GM23338 (cell line): ENCODE data around the gene BCAS1. TPM values are rescaled to one million over a fixed set of nuclear protein-coding genes. Genes with fewer than 3 reads are reported as not detected.

Experiments used
- ATAC-seq: fragments of 200-7000 bp; cut with Tn5 transposase; 3 replicates; pipeline ENCODE4 v1.9.1; 2020
- DNase-seq: peaks from one replicate; pipeline ENCODE4 v3.0.0-alpha.2; 2015; ENCODE audit warnings: low spot score
- H2AFZ ChIP-seq: fragments of 200-600 bp; sonication (generic); 2 replicates; pipeline ENCODE4 v1.8.0; 2016; ENCODE audit warnings: antibody characterized with exemption, mild to moderate bottlenecking, moderate library complexity
- H3F3A ChIP-seq: fragments of 200-600 bp; sonication (generic); replicated peaks from 2 replicates; pipeline ENCODE4 v1.8.0; 2017; ENCODE audit warnings: antibody characterized with exemption, mixed run types, low read depth
- H3K27ac ChIP-seq: fragments of 200-600 bp; sonication (generic); 2 replicates; pipeline ENCODE4 v1.6.1; 2016; ENCODE audit warnings: low read depth
- H3K27me3 ChIP-seq: fragments of 200-600 bp; sonication (generic); 2 replicates; pipeline ENCODE4 v1.8.0; 2016; ENCODE audit warnings: mild to moderate bottlenecking, mixed run types, moderate library complexity; ENCODE audit not compliant: insufficient read depth
- H3K36me3 ChIP-seq: fragments of 200-600 bp; sonication (generic); 2 replicates; pipeline ENCODE4 v1.8.0; 2016; ENCODE audit warnings: mild to moderate bottlenecking; ENCODE audit not compliant: insufficient read depth
- H3K4me1 ChIP-seq: fragments of 200-600 bp; sonication (generic); 2 replicates; pipeline ENCODE4 v1.8.0; 2016; ENCODE audit warnings: mild to moderate bottlenecking, moderate library complexity; ENCODE audit not compliant: insufficient read depth
- H3K4me2 ChIP-seq: fragments of 200-600 bp; sonication (generic); 2 replicates; pipeline ENCODE4 v1.7.1; 2017; ENCODE audit warnings: mixed run types
- H3K4me3 ChIP-seq: fragments of 200-600 bp; sonication (generic); 2 replicates; pipeline ENCODE4 v1.6.1; 2016; ENCODE audit warnings: mixed run types
- H3K79me2 ChIP-seq: fragments of 200-600 bp; sonication (generic); replicated peaks from 2 replicates; pipeline ENCODE4 v1.8.0; 2017; ENCODE audit warnings: mild to moderate bottlenecking; ENCODE audit not compliant: insufficient read depth
- H3K9me2 ChIP-seq: fragments of 200-600 bp; sonication (generic); 2 replicates; pipeline ENCODE4 v1.8.0; 2017; ENCODE audit not compliant: insufficient read depth
- H4K20me1 ChIP-seq: fragments of 200-600 bp; sonication (generic); replicated peaks from 2 replicates; pipeline ENCODE4 v1.8.0; 2017; ENCODE audit warnings: mild to moderate bottlenecking; ENCODE audit not compliant: insufficient read depth
- H3K27ac Mint-ChIP-seq: 2 replicates; pipeline ENCODE4 v1.8.0; 2020; ENCODE audit warnings: inconsistent platforms, mild to moderate bottlenecking, moderate library complexity, mixed read lengths
- H3K27me3 Mint-ChIP-seq: 3 replicates; pipeline ENCODE4 v1.8.0; 2022; ENCODE audit warnings: low read depth, mild to moderate bottlenecking, moderate library complexity, mixed read lengths, inconsistent platforms; ENCODE audit not compliant: insufficient read depth, poor library complexity
- H3K36me3 Mint-ChIP-seq: 3 replicates; pipeline ENCODE4 v1.8.0; 2021; ENCODE audit warnings: low read depth, mild to moderate bottlenecking, inconsistent platforms, moderate library complexity, mixed read lengths
- H3K4me1 Mint-ChIP-seq: 3 replicates; pipeline ENCODE4 v1.8.0; 2020; ENCODE audit warnings: mild to moderate bottlenecking, inconsistent platforms, mixed read lengths
- H3K4me3 Mint-ChIP-seq: 3 replicates; pipeline ENCODE4 v1.8.0; 2021; ENCODE audit warnings: moderate library complexity, mild to moderate bottlenecking, inconsistent platforms, mixed read lengths
- H3K9me3 Mint-ChIP-seq: 3 replicates; pipeline ENCODE4 v1.8.0; 2020; ENCODE audit warnings: moderate library complexity, mild to moderate bottlenecking, inconsistent platforms, mixed read lengths
- CREB1 ChIP-seq: fragments of 250-450 bp; sonication (Bioruptor Pico); IDR thresholded peaks from 2 replicates; pipeline ENCODE4 v1.5.0; 2020; ENCODE audit warnings: low read depth, mild to moderate bottlenecking, moderate library complexity
- EZH2 ChIP-seq: fragments of 200-600 bp; sonication (generic); IDR thresholded peaks from one replicate; pipeline ENCODE4 v1.8.0; 2017; ENCODE audit warnings: antibody characterized with exemption, mild to moderate bottlenecking, low read depth; ENCODE audit not compliant: unreplicated experiment
- EZH2phosphoT487 ChIP-seq: fragments of 200-600 bp; sonication (generic); IDR thresholded peaks from one replicate; pipeline ENCODE4 v1.8.1; 2018; ENCODE audit warnings: antibody characterized with exemption; ENCODE audit not compliant: unreplicated experiment
- JUNB ChIP-seq: IDR thresholded peaks from one replicate; pipeline ENCODE4 v1.6.1; 2016; ENCODE audit warnings: antibody characterized with exemption; ENCODE audit not compliant: unreplicated experiment
- NANOG ChIP-seq: IDR thresholded peaks from 2 replicates; pipeline ENCODE4 v1.6.1; 2016; ENCODE audit warnings: antibody characterized with exemption, borderline replicate concordance
- POLR2AphosphoS5 ChIP-seq: IDR thresholded peaks from 2 replicates; pipeline ENCODE4 v1.6.1; 2016; ENCODE audit warnings: antibody characterized with exemption, low read depth
- STAT1 ChIP-seq: IDR thresholded peaks from one replicate; pipeline ENCODE4 v1.6.1; 2016; ENCODE audit warnings: antibody characterized with exemption; ENCODE audit not compliant: unreplicated experiment
- ZNF114 ChIP-seq: fragments of 250-450 bp; sonication (Bioruptor Pico); IDR thresholded peaks from 2 replicates; pipeline ENCODE4 v1.5.0; 2020; ENCODE audit warnings: mild to moderate bottlenecking, moderate library complexity
- ZNF331 ChIP-seq: fragments of 250-450 bp; sonication (Bioruptor Pico); IDR thresholded peaks from 2 replicates; pipeline ENCODE4 v1.5.0; 2020; ENCODE audit warnings: low read depth, mild to moderate bottlenecking, moderate library complexity
- polyA plus RNA-seq: library from polyadenylated mRNA; unstranded; fragments of >200 nt; fragmentation: Nextera tagmentation; extraction: Ambion mirVana; gene quantifications from 2 replicates; pipeline ENCODE4 v1.2.1, GENCODE V29; 2016
- total RNA-seq: library from RNA; depleted of rRNA; stranded (reverse); fragments of >200 nt; shearing (Covaris generic); gene quantifications from 2 replicates; pipeline ENCODE4 v1.2.3, GENCODE V29; 2014
- TF ChIP-seq, protein P1 (sequence below): IDR thresholded peaks from one replicate; pipeline ENCODE4 v1.6.1; 2018; ENCODE audit warnings: antibody characterized with exemption; ENCODE audit not compliant: unreplicated experiment
- TF ChIP-seq, protein P2 (sequence below): fragments of 250-450 bp; sonication (Bioruptor Pico); IDR thresholded peaks from 2 replicates; pipeline ENCODE4 v1.5.0; 2020; ENCODE audit warnings: mild to moderate bottlenecking, moderate library complexity
- TF ChIP-seq, protein P3 (sequence below): IDR thresholded peaks from 2 replicates; pipeline ENCODE4 v1.6.1; 2016; ENCODE audit warnings: antibody characterized with exemption
- TF ChIP-seq, protein P4 (sequence below), 2 experiments: fragments of 200-600 bp in 1 of 2; sonication (generic) in 1 of 2; conservative IDR thresholded peaks; 2 replicates each; pipeline versions ENCODE4 v1.5.1 to v1.6.1; 2016 to 2017; ENCODE audit warnings: antibody characterized with exemption in 2 of 2, low read depth in 2 of 2, mild to moderate bottlenecking in 2 of 2, moderate library complexity in 1 of 2

Gene BCAS1
- total and polyA plus RNA-seq, 2 experiments from 2014 or later: 0.17 to 0.19 TPM

DNA sequence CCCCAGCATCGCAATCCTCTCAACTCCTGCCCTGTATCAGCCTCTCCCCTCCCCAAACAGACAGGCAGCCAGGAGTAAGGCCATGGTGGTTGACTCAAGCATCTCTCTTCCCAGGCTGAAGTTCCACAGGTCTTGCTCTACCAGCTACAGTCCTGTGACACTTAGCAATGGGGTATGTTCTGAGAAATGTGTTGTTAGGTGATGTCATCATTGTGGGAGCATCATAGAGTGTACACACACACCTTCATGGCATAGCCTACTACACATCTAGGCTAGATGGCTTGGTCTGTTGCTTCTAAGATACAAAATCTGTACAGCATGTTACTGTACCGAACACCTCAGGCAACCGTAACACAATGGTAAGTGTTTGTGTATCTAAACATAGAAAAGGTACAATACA lies 29.5 kb upstream of the BCAS1 start:
- Histone ChIP-seq H3K36me3 (no peaks in the 10 kb centered on the region), H3K9me2 (no peaks in the 10 kb centered on the region), H3K27me3 (no peaks in the 10 kb centered on the region), H3K27ac (no peak overlapping the region), H3K4me1 (no peaks in the 10 kb centered on the region), H4K20me1 (no peaks in the 10 kb centered on the region), H3K79me2 (no peaks in the 10 kb centered on the region), H2AFZ (no peak overlapping the region), H3K4me2 (no peak overlapping the region), H3K4me3 (no peak overlapping the region), H3F3A (0 out of 2 replicates have a peak, but pooled peaks cover 2% of the 10 kb centered on the region)
- H3K4me3 Mint-ChIP-seq: no peak overlapping the region
- no peak overlapping the region for H3K27ac Mint-ChIP-seq
- H3K27me3 Mint-ChIP-seq: peaks cover 2% of the 10 kb centered on the region
- no peaks in the 10 kb centered on the region for H3K9me3 Mint-ChIP-seq
- ATAC-seq (no peak), DNase-seq (no peak)
- TF ChIP-seq, protein P1, sequence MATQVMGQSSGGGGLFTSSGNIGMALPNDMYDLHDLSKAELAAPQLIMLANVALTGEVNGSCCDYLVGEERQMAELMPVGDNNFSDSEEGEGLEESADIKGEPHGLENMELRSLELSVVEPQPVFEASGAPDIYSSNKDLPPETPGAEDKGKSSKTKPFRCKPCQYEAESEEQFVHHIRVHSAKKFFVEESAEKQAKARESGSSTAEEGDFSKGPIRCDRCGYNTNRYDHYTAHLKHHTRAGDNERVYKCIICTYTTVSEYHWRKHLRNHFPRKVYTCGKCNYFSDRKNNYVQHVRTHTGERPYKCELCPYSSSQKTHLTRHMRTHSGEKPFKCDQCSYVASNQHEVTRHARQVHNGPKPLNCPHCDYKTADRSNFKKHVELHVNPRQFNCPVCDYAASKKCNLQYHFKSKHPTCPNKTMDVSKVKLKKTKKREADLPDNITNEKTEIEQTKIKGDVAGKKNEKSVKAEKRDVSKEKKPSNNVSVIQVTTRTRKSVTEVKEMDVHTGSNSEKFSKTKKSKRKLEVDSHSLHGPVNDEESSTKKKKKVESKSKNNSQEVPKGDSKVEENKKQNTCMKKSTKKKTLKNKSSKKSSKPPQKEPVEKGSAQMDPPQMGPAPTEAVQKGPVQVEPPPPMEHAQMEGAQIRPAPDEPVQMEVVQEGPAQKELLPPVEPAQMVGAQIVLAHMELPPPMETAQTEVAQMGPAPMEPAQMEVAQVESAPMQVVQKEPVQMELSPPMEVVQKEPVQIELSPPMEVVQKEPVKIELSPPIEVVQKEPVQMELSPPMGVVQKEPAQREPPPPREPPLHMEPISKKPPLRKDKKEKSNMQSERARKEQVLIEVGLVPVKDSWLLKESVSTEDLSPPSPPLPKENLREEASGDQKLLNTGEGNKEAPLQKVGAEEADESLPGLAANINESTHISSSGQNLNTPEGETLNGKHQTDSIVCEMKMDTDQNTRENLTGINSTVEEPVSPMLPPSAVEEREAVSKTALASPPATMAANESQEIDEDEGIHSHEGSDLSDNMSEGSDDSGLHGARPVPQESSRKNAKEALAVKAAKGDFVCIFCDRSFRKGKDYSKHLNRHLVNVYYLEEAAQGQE: no peak
- TF ChIP-seq JUNB: no peak
- no peak for TF ChIP-seq CREB1 (CRISPR knock-in tag)
- TF ChIP-seq ZNF331: no peak
- TF ChIP-seq POLR2AphosphoS5: no peak
- no peak for TF ChIP-seq EZH2
- no peak for TF ChIP-seq NANOG
- no peak for TF ChIP-seq ZNF114 (CRISPR knock-in tag)
- TF ChIP-seq, protein P2, sequence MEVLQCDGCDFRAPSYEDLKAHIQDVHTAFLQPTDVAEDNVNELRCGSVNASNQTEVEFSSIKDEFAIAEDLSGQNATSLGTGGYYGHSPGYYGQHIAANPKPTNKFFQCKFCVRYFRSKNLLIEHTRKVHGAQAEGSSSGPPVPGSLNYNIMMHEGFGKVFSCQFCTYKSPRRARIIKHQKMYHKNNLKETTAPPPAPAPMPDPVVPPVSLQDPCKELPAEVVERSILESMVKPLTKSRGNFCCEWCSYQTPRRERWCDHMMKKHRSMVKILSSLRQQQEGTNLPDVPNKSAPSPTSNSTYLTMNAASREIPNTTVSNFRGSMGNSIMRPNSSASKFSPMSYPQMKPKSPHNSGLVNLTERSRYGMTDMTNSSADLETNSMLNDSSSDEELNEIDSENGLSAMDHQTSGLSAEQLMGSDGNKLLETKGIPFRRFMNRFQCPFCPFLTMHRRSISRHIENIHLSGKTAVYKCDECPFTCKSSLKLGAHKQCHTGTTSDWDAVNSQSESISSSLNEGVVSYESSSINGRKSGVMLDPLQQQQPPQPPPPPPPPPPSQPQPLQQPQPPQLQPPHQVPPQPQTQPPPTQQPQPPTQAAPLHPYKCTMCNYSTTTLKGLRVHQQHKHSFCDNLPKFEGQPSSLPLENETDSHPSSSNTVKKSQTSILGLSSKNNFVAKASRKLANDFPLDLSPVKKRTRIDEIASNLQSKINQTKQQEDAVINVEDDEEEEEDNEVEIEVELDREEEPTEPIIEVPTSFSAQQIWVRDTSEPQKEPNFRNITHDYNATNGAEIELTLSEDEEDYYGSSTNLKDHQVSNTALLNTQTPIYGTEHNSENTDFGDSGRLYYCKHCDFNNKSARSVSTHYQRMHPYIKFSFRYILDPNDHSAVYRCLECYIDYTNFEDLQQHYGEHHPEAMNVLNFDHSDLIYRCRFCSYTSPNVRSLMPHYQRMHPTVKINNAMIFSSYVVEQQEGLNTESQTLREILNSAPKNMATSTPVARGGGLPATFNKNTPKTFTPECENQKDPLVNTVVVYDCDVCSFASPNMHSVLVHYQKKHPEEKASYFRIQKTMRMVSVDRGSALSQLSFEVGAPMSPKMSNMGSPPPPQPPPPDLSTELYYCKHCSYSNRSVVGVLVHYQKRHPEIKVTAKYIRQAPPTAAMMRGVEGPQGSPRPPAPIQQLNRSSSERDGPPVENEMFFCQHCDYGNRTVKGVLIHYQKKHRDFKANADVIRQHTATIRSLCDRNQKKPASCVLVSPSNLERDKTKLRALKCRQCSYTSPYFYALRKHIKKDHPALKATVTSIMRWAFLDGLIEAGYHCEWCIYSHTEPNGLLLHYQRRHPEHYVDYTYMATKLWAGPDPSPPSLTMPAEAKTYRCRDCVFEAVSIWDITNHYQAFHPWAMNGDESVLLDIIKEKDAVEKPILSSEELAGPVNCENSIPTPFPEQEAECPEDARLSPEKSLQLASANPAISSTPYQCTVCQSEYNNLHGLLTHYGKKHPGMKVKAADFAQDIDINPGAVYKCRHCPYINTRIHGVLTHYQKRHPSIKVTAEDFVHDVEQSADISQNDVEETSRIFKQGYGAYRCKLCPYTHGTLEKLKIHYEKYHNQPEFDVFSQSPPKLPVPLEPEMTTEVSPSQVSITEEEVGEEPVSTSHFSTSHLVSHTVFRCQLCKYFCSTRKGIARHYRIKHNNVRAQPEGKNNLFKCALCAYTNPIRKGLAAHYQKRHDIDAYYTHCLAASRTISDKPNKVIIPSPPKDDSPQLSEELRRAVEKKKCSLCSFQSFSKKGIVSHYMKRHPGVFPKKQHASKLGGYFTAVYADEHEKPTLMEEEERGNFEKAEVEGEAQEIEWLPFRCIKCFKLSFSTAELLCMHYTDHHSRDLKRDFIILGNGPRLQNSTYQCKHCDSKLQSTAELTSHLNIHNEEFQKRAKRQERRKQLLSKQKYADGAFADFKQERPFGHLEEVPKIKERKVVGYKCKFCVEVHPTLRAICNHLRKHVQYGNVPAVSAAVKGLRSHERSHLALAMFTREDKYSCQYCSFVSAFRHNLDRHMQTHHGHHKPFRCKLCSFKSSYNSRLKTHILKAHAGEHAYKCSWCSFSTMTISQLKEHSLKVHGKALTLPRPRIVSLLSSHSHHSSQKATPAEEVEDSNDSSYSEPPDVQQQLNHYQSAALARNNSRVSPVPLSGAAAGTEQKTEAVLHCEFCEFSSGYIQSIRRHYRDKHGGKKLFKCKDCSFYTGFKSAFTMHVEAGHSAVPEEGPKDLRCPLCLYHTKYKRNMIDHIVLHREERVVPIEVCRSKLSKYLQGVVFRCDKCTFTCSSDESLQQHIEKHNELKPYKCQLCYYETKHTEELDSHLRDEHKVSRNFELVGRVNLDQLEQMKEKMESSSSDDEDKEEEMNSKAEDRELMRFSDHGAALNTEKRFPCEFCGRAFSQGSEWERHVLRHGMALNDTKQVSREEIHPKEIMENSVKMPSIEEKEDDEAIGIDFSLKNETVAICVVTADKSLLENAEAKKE (CRISPR knock-in tag): no peak
- no peak for TF ChIP-seq STAT1
- no peak for TF ChIP-seq EZH2phosphoT487
- TF ChIP-seq, protein P3, sequence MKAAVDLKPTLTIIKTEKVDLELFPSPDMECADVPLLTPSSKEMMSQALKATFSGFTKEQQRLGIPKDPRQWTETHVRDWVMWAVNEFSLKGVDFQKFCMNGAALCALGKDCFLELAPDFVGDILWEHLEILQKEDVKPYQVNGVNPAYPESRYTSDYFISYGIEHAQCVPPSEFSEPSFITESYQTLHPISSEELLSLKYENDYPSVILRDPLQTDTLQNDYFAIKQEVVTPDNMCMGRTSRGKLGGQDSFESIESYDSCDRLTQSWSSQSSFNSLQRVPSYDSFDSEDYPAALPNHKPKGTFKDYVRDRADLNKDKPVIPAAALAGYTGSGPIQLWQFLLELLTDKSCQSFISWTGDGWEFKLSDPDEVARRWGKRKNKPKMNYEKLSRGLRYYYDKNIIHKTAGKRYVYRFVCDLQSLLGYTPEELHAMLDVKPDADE: no peak
- TF ChIP-seq, protein P4, sequence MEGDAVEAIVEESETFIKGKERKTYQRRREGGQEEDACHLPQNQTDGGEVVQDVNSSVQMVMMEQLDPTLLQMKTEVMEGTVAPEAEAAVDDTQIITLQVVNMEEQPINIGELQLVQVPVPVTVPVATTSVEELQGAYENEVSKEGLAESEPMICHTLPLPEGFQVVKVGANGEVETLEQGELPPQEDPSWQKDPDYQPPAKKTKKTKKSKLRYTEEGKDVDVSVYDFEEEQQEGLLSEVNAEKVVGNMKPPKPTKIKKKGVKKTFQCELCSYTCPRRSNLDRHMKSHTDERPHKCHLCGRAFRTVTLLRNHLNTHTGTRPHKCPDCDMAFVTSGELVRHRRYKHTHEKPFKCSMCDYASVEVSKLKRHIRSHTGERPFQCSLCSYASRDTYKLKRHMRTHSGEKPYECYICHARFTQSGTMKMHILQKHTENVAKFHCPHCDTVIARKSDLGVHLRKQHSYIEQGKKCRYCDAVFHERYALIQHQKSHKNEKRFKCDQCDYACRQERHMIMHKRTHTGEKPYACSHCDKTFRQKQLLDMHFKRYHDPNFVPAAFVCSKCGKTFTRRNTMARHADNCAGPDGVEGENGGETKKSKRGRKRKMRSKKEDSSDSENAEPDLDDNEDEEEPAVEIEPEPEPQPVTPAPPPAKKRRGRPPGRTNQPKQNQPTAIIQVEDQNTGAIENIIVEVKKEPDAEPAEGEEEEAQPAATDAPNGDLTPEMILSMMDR (conservative IDR thresholded peaks at IDR 0.05; ENCODE audit: low read depth in 2 of 2): no peak
- no peaks in the 10 kb centered on the region for H3K36me3 Mint-ChIP-seq
- no peaks in the 10 kb centered on the region for H3K4me1 Mint-ChIP-seq
